Measurements from ENCODE around the gene MUC6.

GRCh38 chr11:1012740-1013630 lies 23.5 kb downstream of the MUC6 start:
- TF ChIP-seq CTCF (IDR thresholded peaks at IDR 0.05) (no peak), POLR2A (IDR thresholded peaks at IDR 0.05) (no peak)
